Endodermal cell (in vitro differentiated cells): ENCODE measurements around the gene RRP8. TPM values are rescaled to one million over a fixed set of nuclear protein-coding genes. Genes with fewer than 3 reads are reported as not detected.

Source experiments
- DNase-seq: peaks from one replicate; pipeline ENCODE4 v3.0.0-alpha.2; 2017
- H3K27ac ChIP-seq: 2 replicates; pipeline ENCODE4 v1.5.1; 2013; ENCODE audit warnings: mild to moderate bottlenecking, low read depth, low read length, moderate library complexity
- H3K27me3 ChIP-seq: 2 replicates; pipeline ENCODE4 v1.6.1; 2013; ENCODE audit warnings: mild to moderate bottlenecking, low read length, moderate library complexity; ENCODE audit not compliant: insufficient read depth, control insufficient read depth, poor library complexity, severe bottlenecking
- H3K36me3 ChIP-seq: 2 replicates; pipeline ENCODE4 v1.7.0; 2013; ENCODE audit warnings: mild to moderate bottlenecking, low read length, moderate library complexity; ENCODE audit not compliant: control insufficient read depth, insufficient read depth
- H3K4me1 ChIP-seq: one replicate; pipeline ENCODE4 v1.7.0; 2013; ENCODE audit warnings: low read length; ENCODE audit not compliant: control insufficient read depth, insufficient read depth
- H3K4me3 ChIP-seq: 2 replicates; pipeline ENCODE4 v1.5.1; 2013; ENCODE audit warnings: mild to moderate bottlenecking, low read length, moderate library complexity
- H3K9ac ChIP-seq: 2 replicates; pipeline ENCODE4 v1.6.1; 2013; ENCODE audit warnings: mild to moderate bottlenecking, low read length, moderate library complexity; ENCODE audit not compliant: poor library complexity, severe bottlenecking; ENCODE audit errors: extremely low read depth
- H3K9me3 ChIP-seq: 2 replicates; pipeline ENCODE4 v1.6.1; 2013; ENCODE audit warnings: mild to moderate bottlenecking, low read length, moderate library complexity; ENCODE audit not compliant: control insufficient read depth
- H3K27ac Mint-ChIP-seq: 2 replicates; pipeline ENCODE4 v1.8.0; 2020; ENCODE audit warnings: mixed read lengths
- H3K27me3 Mint-ChIP-seq: 2 replicates; pipeline ENCODE4 v1.8.0; 2021; ENCODE audit warnings: mild to moderate bottlenecking, mixed read lengths; ENCODE audit not compliant: insufficient read depth
- H3K36me3 Mint-ChIP-seq: 2 replicates; pipeline ENCODE4 v1.8.0; 2020; ENCODE audit warnings: low read depth, mixed read lengths
- H3K4me1 Mint-ChIP-seq: 2 replicates; pipeline ENCODE4 v1.8.0; 2020; ENCODE audit warnings: mixed read lengths
- H3K4me3 Mint-ChIP-seq: 2 replicates; pipeline ENCODE4 v1.8.0; 2020; ENCODE audit warnings: mild to moderate bottlenecking, moderate library complexity, mixed read lengths
- H3K9me3 Mint-ChIP-seq: 2 replicates; pipeline ENCODE4 v1.8.0; 2020; ENCODE audit warnings: mild to moderate bottlenecking, mixed read lengths
- CTCF ChIP-seq: fragments of 200-600 bp; sonication (generic); conservative IDR thresholded peaks from 2 replicates; pipeline ENCODE4 v1.5.0; 2021; ENCODE audit warnings: antibody characterized with exemption, mild to moderate bottlenecking
- WGBS, 2 experiments: methylation state at CpG; one replicate each; pipeline versions ENCODE4 v1.1.5 to v1.1.7; 2013; ENCODE audit warnings: missing lambda C conversion rate in 2 of 2, mixed read lengths in 1 of 2; ENCODE audit not compliant: insufficient coverage in 1 of 2, insufficient read length in 1 of 2; 5-methylcytosine and 5-hydroxymethylcytosine counted together
- total RNA-seq, 2 donors: library from RNA; stranded (reverse); fragmentation: NEBNext Ultra II Directional in 1 of 2; extraction: Animal tissue kit (Norgen Biotek cat#: 25700) in 1 of 2; gene quantifications; 2 replicates in 1 of 2; 3 replicates in 1 of 2; pipeline ENCODE4 v1.2.1, GENCODE V29; 2021

RRP8 gene
- total RNA-seq, 2 donors from 2014 or later, result 11.0 to 12.8 TPM

- Mint-ChIP-seq H3K4me1 (no peaks in the 10 kb centered on the region), H3K36me3 (peaks cover 3% of the 10 kb centered on the region), H3K27ac (no peak overlapping the region), H3K9me3 (peaks cover 22% of the 10 kb centered on the region), H3K27me3 (no peaks in the 10 kb centered on the region), H3K4me3 (no peak overlapping the region)
- TF ChIP-seq CTCF, result no peak
- H3K4me3 ChIP-seq, result no peak overlapping the region
- WGBS, 2 experiments, result 100% methylated on average over 1 of the region's 1 CpG
- no peak overlapping the region for H3K9ac ChIP-seq
- peaks cover 26% of the 10 kb centered on the region for H3K9me3 ChIP-seq
- no peaks in the 10 kb centered on the region for H3K4me1 ChIP-seq
- H3K36me3 ChIP-seq, result no peaks in the 10 kb centered on the region
- no peak for DNase-seq
- H3K27me3 ChIP-seq, result no peaks in the 10 kb centered on the region
- no peak overlapping the region for H3K27ac ChIP-seq
Measured at GRCh38 chr11:6583584-6583983, 19.8 kb downstream of the RRP8 start.

- H3K27ac ChIP-seq, result no peak overlapping the region
- H3K9me3 ChIP-seq, result peaks cover 23% of the 10 kb centered on the region
- H3K36me3 Mint-ChIP-seq, result no peaks in the 10 kb centered on the region
- H3K27me3 Mint-ChIP-seq, result no peaks in the 10 kb centered on the region
- no peaks in the 10 kb centered on the region for H3K36me3 ChIP-seq
- TF ChIP-seq CTCF, result no peak
- no peaks in the 10 kb centered on the region for H3K4me1 Mint-ChIP-seq
- H3K9ac ChIP-seq, result no peak overlapping the region
- no peaks in the 10 kb centered on the region for H3K27me3 ChIP-seq
- no peak overlapping the region for H3K27ac Mint-ChIP-seq
- no peak overlapping the region for H3K4me3 ChIP-seq
- H3K9me3 Mint-ChIP-seq, result peaks cover 18% of the 10 kb centered on the region
- WGBS, 2 experiments, result 91 to 94% methylated on average over 2 of the region's 2 CpGs
- H3K4me3 Mint-ChIP-seq, result no peak overlapping the region
- H3K4me1 ChIP-seq, result no peaks in the 10 kb centered on the region
- DNase-seq, result no peak
Measured at GRCh38 chr11:6579681-6580080, 23.7 kb downstream of the RRP8 start.

GRCh38 chr11:6578134-6578533 is 25.3 kb downstream of the RRP8 start:
- peaks cover 4% of the 10 kb centered on the region for H3K9me3 Mint-ChIP-seq
- H3K4me1 ChIP-seq, result no peaks in the 10 kb centered on the region
- no peaks in the 10 kb centered on the region for H3K36me3 Mint-ChIP-seq
- H3K27ac Mint-ChIP-seq, result no peak overlapping the region
- no peak overlapping the region for H3K4me3 Mint-ChIP-seq
- no peak overlapping the region for H3K4me3 ChIP-seq
- H3K27ac ChIP-seq, result no peak overlapping the region
- H3K4me1 Mint-ChIP-seq, result no peaks in the 10 kb centered on the region
- H3K27me3 ChIP-seq, result no peaks in the 10 kb centered on the region
- no peaks in the 10 kb centered on the region for H3K36me3 ChIP-seq
- H3K9me3 ChIP-seq, result peaks cover 9% of the 10 kb centered on the region
- no peak overlapping the region for H3K9ac ChIP-seq
- no peaks in the 10 kb centered on the region for H3K27me3 Mint-ChIP-seq
- DNase-seq, result no peak
- WGBS, 2 experiments, result 100% methylated on average over 1 of the region's 1 CpG; no CpG with 5 or more reads in 1 of the 2 experiments
- no peak for TF ChIP-seq CTCF
